NB4 (cell line): ENCODE data around the gene PRKAR1B.

Experiments
- CTCF ChIP-seq: IDR thresholded peaks from one replicate; pipeline ENCODE4 v1.5.1; 2012; ENCODE audit warnings: low read depth, low read length
- POLR2A ChIP-seq: IDR thresholded peaks from 2 replicates; pipeline ENCODE4 v1.6.1; 2011; ENCODE audit warnings: mild to moderate bottlenecking; ENCODE audit not compliant: insufficient read length; ENCODE audit errors: extremely low read depth

- TF ChIP-seq CTCF: no peak
- TF ChIP-seq POLR2A: no peak
Measured at GRCh38 chr7:644381-645305, 82.4 kb downstream of the PRKAR1B start.
